Skeletal muscle satellite cell (primary cell): ENCODE results near the gene TIPRL. TPM values are rescaled to one million over a fixed set of nuclear protein-coding genes. Genes with fewer than 3 reads are reported as not detected.

Source experiments
- H3K27me3 ChIP-seq: 2 replicates; pipeline ENCODE4 v1.7.0; 2013; ENCODE audit warnings: low read length; ENCODE audit not compliant: control insufficient read depth, insufficient read depth
- H3K36me3 ChIP-seq: 2 replicates; pipeline ENCODE4 v1.7.0; 2013; ENCODE audit warnings: mild to moderate bottlenecking, control low read depth, low read length; ENCODE audit not compliant: insufficient read depth
- H3K4me1 ChIP-seq: 2 replicates; pipeline ENCODE4 v1.7.0; 2013; ENCODE audit warnings: low read length; ENCODE audit not compliant: control insufficient read depth, insufficient read depth
- H3K4me2 ChIP-seq: 2 replicates; pipeline ENCODE4 v1.7.0; 2013; ENCODE audit warnings: mild to moderate bottlenecking, low read length
- H3K4me3 ChIP-seq: 2 replicates; pipeline ENCODE4 v1.7.0; 2013; ENCODE audit warnings: low read length
- H3K9ac ChIP-seq: 2 replicates; pipeline ENCODE4 v1.7.0; 2013; ENCODE audit warnings: mild to moderate bottlenecking, low read depth, low read length, moderate library complexity
- H3K9me3 ChIP-seq: replicated peaks from 2 replicates; pipeline ENCODE4 v1.7.0; 2013; ENCODE audit warnings: mild to moderate bottlenecking, control low read depth, low read length
- small RNA-seq: library from RNA; depleted of rRNA; stranded (forward); fragments of <200 nt; gene quantifications from one replicate; pipeline ENCODE3, GENCODE V24; 2012

Gene TIPRL

GRCh38 chr1:168235937-168236336 is 57.2 kb downstream of the TIPRL start:
- Histone ChIP-seq H3K4me2 (no peak overlapping the region), H3K4me3 (no peak overlapping the region), H3K36me3 (peaks cover 85% of the 10 kb centered on the region), H3K9me3 (no peaks in the 10 kb centered on the region), H3K9ac (no peak overlapping the region), H3K27me3 (no peaks in the 10 kb centered on the region), H3K4me1 (peaks cover 3% of the 10 kb centered on the region)

- peaks cover 82% of the 10 kb centered on the region for H3K36me3 ChIP-seq
These were observed 58.3 kb downstream of the TIPRL start for GRCh38 chr1:168236836-168237611.

DNA sequence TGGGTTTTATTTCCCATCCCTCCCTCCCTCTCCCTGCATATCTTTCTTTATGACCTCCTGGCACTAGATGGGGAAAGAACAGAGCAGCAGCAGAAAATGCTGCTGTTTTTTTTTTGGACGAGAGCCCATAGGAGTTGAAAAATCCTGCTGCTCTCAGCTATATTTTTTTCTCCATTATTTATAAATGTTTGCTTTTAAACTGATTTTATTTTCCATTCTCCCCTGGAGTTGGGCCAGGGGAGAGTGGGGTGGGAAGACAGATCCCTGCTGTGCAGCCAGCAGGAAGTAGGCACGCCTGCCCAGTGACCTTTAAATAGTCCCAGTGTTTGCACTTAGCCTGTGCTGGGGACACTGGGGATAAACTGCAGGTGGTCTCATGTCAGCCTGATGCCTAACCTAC is 64.4 kb downstream of the TIPRL start:
- Histone ChIP-seq H3K4me2 (no peak overlapping the region), H3K36me3 (peaks cover 48% of the 10 kb centered on the region), H3K9ac (no peak overlapping the region), H3K27me3 (no peaks in the 10 kb centered on the region), H3K9me3 (no peaks in the 10 kb centered on the region), H3K4me3 (no peak overlapping the region), H3K4me1 (no peaks in the 10 kb centered on the region)

More at GRCh38 chr1:168236836-168237611, 58.3 kb downstream of the TIPRL start:
- Histone ChIP-seq H3K4me1 (peaks cover 3% of the 10 kb centered on the region), H3K9ac (no peak overlapping the region), H3K9me3 (no peaks in the 10 kb centered on the region), H3K4me3 (no peak overlapping the region), H3K27me3 (no peaks in the 10 kb centered on the region), H3K4me2 (no peak overlapping the region)

DNA sequence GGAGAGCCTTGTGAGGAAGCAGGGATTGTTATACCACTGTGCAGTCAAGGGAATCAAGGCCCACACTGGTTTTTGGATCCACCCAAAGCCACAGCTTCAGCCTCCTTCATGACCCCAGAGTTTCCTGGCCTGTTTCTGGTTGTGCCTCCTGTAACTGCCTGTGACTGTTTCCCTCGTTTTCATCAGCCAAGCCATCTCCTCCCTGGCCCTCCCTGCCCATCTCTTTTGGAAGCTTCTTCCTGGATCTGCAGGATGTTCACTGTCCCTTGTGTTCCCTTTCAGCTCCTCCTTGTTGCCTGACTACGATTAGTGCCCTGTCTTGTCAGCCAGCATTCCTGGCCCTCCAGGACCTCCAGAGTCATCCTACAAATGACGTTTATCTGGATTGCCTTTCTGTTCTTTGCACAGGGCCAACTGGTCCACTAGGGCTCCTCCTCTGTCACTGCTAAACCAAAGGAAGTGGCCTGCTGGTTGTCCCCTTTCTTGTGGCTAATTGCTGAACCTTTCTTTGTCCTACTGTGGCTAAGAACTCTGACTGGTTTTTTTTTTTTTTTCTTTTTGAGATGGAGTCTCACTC is 65.0 kb downstream of the TIPRL start:
- no peaks in the 10 kb centered on the region for H3K4me1 ChIP-seq
- no peak overlapping the region for H3K4me3 ChIP-seq
- H3K36me3 ChIP-seq = peaks cover 43% of the 10 kb centered on the region
- H3K9me3 ChIP-seq = no peaks in the 10 kb centered on the region
- H3K27me3 ChIP-seq = no peaks in the 10 kb centered on the region
- H3K9ac ChIP-seq = no peak overlapping the region
- H3K4me2 ChIP-seq = no peak overlapping the region

DNA sequence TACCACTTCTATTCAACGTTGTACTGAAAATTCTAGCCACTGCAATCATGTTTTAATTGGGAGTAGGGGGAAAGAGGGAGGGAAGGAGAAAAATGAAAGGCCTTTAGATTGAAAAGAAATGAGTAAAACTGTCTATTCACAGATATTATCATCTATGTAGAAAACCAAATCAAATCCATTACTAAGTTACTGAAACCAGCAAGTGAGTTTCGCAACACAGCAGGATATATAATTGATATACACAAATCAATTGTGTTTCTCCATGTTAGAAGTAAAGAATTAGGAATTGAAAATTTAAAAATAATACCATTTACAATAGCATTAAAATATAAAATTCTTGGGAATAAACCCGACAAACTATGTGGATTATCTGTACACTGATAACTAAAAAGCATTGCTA is 66.3 kb downstream of the TIPRL start:
- no peak overlapping the region for H3K9ac ChIP-seq
- no peaks in the 10 kb centered on the region for H3K9me3 ChIP-seq
- H3K36me3 ChIP-seq = peaks cover 41% of the 10 kb centered on the region

GRCh38 chr1:168246506-168246905 is 67.7 kb downstream of the TIPRL start:
- Histone ChIP-seq H3K36me3 (peaks cover 42% of the 10 kb centered on the region), H3K4me2 (no peak overlapping the region)

More for the DNA sequence above, 66.3 kb downstream of the TIPRL start:
- Histone ChIP-seq H3K4me1 (no peaks in the 10 kb centered on the region), H3K4me2 (no peak overlapping the region), H3K27me3 (no peaks in the 10 kb centered on the region), H3K4me3 (no peak overlapping the region)

More at GRCh38 chr1:168246506-168246905, 67.7 kb downstream of the TIPRL start:
- H3K4me1 ChIP-seq = no peaks in the 10 kb centered on the region
- no peaks in the 10 kb centered on the region for H3K9me3 ChIP-seq
- no peaks in the 10 kb centered on the region for H3K27me3 ChIP-seq
- H3K9ac ChIP-seq = no peak overlapping the region
- H3K4me3 ChIP-seq = no peak overlapping the region

Small RNA genes lying within 50 kb of the gene (small RNA-seq; reads per million reads assigned to genes)
- gene AL021397.1 = not detected
